HepG2 (cell line): ENCODE measurements around the gene FER1L5. TPM values are rescaled to one million over a fixed set of nuclear protein-coding genes. Genes with fewer than 3 reads are reported as not detected.

Experiments
- GLI4 ChIP-seq: sonication (generic); formaldehyde crosslinking; IDR thresholded peaks from 2 replicates; pipeline ENCODE4 v1.5.1; 2020; ENCODE audit warnings: missing genetic modification reagents, mild to moderate bottlenecking, moderate library complexity, borderline replicate concordance
- HMGXB4 ChIP-seq, 2 experiments: sonication (generic) in 1 of 2; formaldehyde crosslinking in 1 of 2; IDR thresholded peaks; 2 replicates each; pipeline versions ENCODE4 v1.4.0 to v1.6.1; 2018 to 2020; ENCODE audit warnings: missing genetic modification reagents in 2 of 2, borderline replicate concordance in 1 of 2, low read depth in 1 of 2, mild to moderate bottlenecking in 1 of 2, missing biosample characterization in 1 of 2
- RAD51 ChIP-seq: fragments of 450-650 bp; IDR thresholded peaks from 2 replicates; pipeline ENCODE4 v1.6.1; 2016; ENCODE audit warnings: borderline replicate concordance
- RNF2 ChIP-seq: fragments of 450-650 bp; conservative IDR thresholded peaks from 2 replicates; pipeline ENCODE4 v1.6.1; 2016; ENCODE audit warnings: low read depth
- TBX2 ChIP-seq: sonication (generic); formaldehyde crosslinking; IDR thresholded peaks from 2 replicates; pipeline ENCODE4 v1.5.0; 2020; ENCODE audit warnings: missing genetic modification reagents, mild to moderate bottlenecking, borderline replicate concordance
- ZNF20 ChIP-seq: sonication (generic); formaldehyde crosslinking; IDR thresholded peaks from 2 replicates; pipeline ENCODE4 v1.4.0; 2020; ENCODE audit warnings: mild to moderate bottlenecking, moderate library complexity, missing genetic modification reagents
- ZNF280B ChIP-seq: sonication (generic); formaldehyde crosslinking; IDR thresholded peaks from 2 replicates; pipeline ENCODE4 v1.5.0; 2020; ENCODE audit warnings: missing genetic modification reagents, mild to moderate bottlenecking, borderline replicate concordance
- ZNF350 ChIP-seq: sonication (generic); formaldehyde crosslinking; IDR thresholded peaks from 2 replicates; pipeline ENCODE4 v1.4.0; 2020; ENCODE audit warnings: mild to moderate bottlenecking, low read depth, missing genetic modification reagents, borderline replicate concordance
- polyA plus RNA-seq, 8 experiments: library from polyadenylated mRNA; depleted of rRNA in 3 of 8; stranded (reverse) in 7 of 8; unstranded in 1 of 8; fragments of >200 nt; fragmentation: Illumina TruSeq in 4 of 8; extraction: Trizol in 4 of 8; gene quantifications; 2 replicates each; pipeline versions ENCODE4 v1.2.1 to v1.2.3, GENCODE V29; 2011 to 2016; ENCODE audit warnings: low read depth in 4 of 8, missing spikeins in 1 of 8, mixed read lengths in 1 of 8; ENCODE audit not compliant: insufficient read depth in 1 of 8
- total RNA-seq, 5 experiments: library from RNA; depleted of rRNA; stranded (reverse); fragments of >200 nt; fragmentation: Illumina TruSeq; extraction: Trizol; gene quantifications; 2 replicates each; pipeline ENCODE4 v1.2.3, GENCODE V29; 2016; ENCODE audit warnings: low read depth in 1 of 5
- TF ChIP-seq, protein P1 (sequence below): sonication (generic); formaldehyde crosslinking; IDR thresholded peaks from 2 replicates; pipeline ENCODE4 v1.8.0; 2022; ENCODE audit warnings: mild to moderate bottlenecking, missing genetic modification reagents, moderate library complexity
- TF ChIP-seq, protein P2 (sequence below): sonication (generic); formaldehyde crosslinking; IDR thresholded peaks from 2 replicates; pipeline ENCODE4 v1.5.1; 2020; ENCODE audit warnings: mild to moderate bottlenecking, missing genetic modification reagents, borderline replicate concordance
- TF ChIP-seq, protein P3 (sequence below): sonication (generic); formaldehyde crosslinking; IDR thresholded peaks from 2 replicates; pipeline ENCODE4 v1.5.1; 2020; ENCODE audit warnings: mild to moderate bottlenecking, missing genetic modification reagents
- TF ChIP-seq, protein P4 (sequence below): sonication (generic); formaldehyde crosslinking; IDR thresholded peaks from 2 replicates; pipeline ENCODE4 v1.8.0; 2022; ENCODE audit warnings: missing genetic modification reagents, low read depth, mild to moderate bottlenecking, borderline replicate concordance

Gene FER1L5
- total and polyA plus RNA-seq, 2 of the 13 experiments (the other 11 are each of a cell fraction or from before 2014, with no cell fraction given) = 0.02 to 0.08 TPM

DNA sequence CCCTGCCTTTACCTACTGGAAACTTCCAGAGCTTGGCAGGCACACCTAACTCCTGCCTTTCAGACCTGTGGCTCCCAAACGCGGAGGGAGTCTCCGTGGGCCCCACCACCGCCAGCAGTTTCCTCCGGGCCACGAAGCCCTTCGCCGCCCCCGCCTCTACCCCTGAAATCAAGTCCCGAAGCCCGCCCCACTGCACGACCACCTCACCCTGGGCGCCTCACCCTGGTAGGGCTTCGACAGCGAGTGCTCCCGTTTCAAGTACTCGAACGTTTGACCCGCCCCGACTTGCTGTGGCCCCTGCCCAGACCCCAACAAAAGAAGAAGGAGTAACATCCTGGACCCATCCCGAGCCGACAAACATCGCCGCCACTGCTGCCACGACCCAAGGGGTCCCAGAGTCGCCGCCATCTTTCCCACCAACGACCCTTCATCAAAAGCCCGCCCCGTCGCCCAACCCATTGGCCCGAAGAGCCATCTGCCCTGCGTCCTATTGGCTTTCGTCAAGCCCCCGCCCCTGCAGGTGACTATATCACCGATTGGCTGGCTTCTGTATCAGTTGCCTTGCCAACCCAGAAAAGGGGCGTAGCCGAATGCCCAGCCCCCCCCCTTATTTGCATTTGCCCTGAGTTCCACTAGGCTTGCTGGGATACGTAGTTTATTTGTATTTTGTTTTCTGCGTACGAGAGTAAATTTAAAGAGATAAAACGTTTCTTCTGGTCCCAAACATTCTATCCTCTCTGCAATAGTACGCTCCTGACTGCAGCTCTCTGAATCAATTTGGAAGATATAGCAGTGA lies 97.3 kb downstream of the FER1L5 start, which contains the start of gene LMAN2L (continued):
- TF ChIP-seq ZNF280B (CRISPR knock-in tag) (peak; percentile 96), GLI4 (0 out of 2 replicates have a peak, but pooled peaks have one; percentile 10), ZNF350 (CRISPR knock-in tag) (peak; percentile 87), TBX2 (CRISPR knock-in tag) (peak; percentile 14; the same call in 1 of the 2 replicates), HMGXB4 (CRISPR knock-in tag; IDR thresholded peaks at IDR 0.05; ENCODE audit: borderline replicate concordance in 1 of 2, low read depth in 1 of 2) (peak in 1 of 2 experiments; percentile 84; a peak in 2 of 4 replicates), RAD51 (peak; percentile 19; the same call in 1 of the 2 replicates), ZNF20 (CRISPR knock-in tag) (no peak), RNF2 (no peak)
- TF ChIP-seq, protein P1, sequence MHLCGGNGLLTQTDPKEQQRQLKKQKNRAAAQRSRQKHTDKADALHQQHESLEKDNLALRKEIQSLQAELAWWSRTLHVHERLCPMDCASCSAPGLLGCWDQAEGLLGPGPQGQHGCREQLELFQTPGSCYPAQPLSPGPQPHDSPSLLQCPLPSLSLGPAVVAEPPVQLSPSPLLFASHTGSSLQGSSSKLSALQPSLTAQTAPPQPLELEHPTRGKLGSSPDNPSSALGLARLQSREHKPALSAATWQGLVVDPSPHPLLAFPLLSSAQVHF (CRISPR knock-in tag) = no peak
- TF ChIP-seq, protein P2, sequence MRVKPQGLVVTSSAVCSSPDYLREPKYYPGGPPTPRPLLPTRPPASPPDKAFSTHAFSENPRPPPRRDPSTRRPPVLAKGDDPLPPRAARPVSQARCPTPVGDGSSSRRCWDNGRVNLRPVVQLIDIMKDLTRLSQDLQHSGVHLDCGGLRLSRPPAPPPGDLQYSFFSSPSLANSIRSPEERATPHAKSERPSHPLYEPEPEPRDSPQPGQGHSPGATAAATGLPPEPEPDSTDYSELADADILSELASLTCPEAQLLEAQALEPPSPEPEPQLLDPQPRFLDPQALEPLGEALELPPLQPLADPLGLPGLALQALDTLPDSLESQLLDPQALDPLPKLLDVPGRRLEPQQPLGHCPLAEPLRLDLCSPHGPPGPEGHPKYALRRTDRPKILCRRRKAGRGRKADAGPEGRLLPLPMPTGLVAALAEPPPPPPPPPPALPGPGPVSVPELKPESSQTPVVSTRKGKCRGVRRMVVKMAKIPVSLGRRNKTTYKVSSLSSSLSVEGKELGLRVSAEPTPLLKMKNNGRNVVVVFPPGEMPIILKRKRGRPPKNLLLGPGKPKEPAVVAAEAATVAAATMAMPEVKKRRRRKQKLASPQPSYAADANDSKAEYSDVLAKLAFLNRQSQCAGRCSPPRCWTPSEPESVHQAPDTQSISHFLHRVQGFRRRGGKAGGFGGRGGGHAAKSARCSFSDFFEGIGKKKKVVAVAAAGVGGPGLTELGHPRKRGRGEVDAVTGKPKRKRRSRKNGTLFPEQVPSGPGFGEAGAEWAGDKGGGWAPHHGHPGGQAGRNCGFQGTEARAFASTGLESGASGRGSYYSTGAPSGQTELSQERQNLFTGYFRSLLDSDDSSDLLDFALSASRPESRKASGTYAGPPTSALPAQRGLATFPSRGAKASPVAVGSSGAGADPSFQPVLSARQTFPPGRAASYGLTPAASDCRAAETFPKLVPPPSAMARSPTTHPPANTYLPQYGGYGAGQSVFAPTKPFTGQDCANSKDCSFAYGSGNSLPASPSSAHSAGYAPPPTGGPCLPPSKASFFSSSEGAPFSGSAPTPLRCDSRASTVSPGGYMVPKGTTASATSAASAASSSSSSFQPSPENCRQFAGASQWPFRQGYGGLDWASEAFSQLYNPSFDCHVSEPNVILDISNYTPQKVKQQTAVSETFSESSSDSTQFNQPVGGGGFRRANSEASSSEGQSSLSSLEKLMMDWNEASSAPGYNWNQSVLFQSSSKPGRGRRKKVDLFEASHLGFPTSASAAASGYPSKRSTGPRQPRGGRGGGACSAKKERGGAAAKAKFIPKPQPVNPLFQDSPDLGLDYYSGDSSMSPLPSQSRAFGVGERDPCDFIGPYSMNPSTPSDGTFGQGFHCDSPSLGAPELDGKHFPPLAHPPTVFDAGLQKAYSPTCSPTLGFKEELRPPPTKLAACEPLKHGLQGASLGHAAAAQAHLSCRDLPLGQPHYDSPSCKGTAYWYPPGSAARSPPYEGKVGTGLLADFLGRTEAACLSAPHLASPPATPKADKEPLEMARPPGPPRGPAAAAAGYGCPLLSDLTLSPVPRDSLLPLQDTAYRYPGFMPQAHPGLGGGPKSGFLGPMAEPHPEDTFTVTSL = no peak
- TF ChIP-seq, protein P3, sequence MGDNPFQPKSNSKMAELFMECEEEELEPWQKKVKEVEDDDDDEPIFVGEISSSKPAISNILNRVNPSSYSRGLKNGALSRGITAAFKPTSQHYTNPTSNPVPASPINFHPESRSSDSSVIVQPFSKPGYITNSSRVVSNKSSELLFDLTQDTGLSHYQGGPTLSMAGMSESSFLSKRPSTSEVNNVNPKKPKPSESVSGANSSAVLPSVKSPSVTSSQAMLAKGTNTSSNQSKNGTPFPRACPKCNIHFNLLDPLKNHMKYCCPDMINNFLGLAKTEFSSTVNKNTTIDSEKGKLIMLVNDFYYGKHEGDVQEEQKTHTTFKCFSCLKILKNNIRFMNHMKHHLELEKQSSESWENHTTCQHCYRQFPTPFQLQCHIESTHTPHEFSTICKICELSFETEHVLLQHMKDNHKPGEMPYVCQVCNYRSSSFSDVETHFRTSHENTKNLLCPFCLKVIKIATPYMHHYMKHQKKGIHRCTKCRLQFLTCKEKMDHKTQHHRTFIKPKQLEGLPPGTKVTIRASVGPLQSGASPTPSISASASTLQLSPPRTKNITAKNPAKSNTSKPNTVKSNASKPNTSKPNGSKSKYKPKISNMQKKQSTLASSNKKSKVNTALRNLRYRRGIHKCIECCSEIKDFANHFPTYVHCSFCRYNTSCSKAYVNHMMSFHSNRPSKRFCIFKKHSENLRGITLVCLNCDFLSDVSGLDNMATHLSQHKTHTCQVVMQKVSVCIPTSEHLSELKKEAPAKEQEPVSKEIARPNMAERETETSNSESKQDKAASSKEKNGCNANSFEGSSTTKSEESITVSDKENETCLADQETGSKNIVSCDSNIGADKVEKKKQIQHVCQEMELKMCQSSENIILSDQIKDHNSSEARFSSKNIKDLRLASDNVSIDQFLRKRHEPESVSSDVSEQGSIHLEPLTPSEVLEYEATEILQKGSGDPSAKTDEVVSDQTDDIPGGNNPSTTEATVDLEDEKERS (CRISPR knock-in tag) = no peak
- TF ChIP-seq, protein P4, sequence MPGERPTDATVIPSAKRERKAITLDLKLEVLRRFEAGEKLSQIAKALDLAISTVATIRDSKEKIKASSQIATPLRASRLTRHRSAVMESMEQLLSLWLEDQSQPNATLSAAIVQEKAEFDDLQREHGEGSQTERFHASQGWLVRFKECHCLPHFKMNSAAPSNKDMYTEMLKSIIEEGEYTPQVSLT (CRISPR knock-in tag) = no peak
